Breast epithelium (tissue), 3 donors: ENCODE measurements around the gene CTNNA2.

Source experiments
- POLR2A ChIP-seq: fragments of 450-650 bp; IDR thresholded peaks from one replicate; pipeline ENCODE4 v1.6.1; 2016; ENCODE audit warnings: antibody characterized with exemption, mild to moderate bottlenecking, moderate library complexity
- POLR2AphosphoS5 ChIP-seq, 3 donors: sonication (generic); formaldehyde crosslinking; IDR thresholded peaks; one replicate each; pipeline ENCODE4 v1.6.1; 2017; ENCODE audit warnings: antibody characterized with exemption in 3 of 3
- TF ChIP-seq, protein P1 (sequence below), 3 donors: fragments of 450-650 bp; IDR thresholded peaks; one replicate each; pipeline ENCODE4 v1.5.1; 2016 to 2017; ENCODE audit warnings: antibody characterized with exemption in 3 of 3, mild to moderate bottlenecking in 3 of 3, moderate library complexity in 3 of 3

DNA sequence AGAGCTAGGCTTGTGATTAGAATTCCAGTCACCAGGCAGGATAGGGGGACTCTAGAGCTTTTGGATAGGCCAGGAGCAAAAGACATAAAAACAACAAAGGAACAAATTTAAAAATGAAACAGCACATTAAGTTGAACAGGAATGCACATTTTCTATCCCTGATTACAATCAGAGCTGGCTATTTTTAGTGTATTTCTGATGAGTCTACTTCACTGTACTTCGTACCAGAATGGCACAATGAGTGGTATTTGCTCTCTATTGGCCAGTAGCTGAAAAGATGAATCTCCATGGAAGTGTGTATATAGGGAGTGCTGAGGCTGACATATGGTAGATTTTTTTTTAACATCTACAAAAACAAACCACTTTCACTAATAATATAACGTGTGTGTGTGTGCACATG lies 825.9 kb downstream of the CTNNA2 start:
- TF ChIP-seq POLR2A (no peak), POLR2AphosphoS5 (IDR thresholded peaks at IDR 0.05) (no peak)
- TF ChIP-seq, protein P1, sequence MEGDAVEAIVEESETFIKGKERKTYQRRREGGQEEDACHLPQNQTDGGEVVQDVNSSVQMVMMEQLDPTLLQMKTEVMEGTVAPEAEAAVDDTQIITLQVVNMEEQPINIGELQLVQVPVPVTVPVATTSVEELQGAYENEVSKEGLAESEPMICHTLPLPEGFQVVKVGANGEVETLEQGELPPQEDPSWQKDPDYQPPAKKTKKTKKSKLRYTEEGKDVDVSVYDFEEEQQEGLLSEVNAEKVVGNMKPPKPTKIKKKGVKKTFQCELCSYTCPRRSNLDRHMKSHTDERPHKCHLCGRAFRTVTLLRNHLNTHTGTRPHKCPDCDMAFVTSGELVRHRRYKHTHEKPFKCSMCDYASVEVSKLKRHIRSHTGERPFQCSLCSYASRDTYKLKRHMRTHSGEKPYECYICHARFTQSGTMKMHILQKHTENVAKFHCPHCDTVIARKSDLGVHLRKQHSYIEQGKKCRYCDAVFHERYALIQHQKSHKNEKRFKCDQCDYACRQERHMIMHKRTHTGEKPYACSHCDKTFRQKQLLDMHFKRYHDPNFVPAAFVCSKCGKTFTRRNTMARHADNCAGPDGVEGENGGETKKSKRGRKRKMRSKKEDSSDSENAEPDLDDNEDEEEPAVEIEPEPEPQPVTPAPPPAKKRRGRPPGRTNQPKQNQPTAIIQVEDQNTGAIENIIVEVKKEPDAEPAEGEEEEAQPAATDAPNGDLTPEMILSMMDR (IDR thresholded peaks at IDR 0.05) = no peak
